ENCODE measurements around the gene NPIPB8.
"Not testable (repeated sequence)": the region's sequence is repeated elsewhere in the genome, so short reads cannot be mapped to it uniquely, and the experiment has no call there.

DNA sequence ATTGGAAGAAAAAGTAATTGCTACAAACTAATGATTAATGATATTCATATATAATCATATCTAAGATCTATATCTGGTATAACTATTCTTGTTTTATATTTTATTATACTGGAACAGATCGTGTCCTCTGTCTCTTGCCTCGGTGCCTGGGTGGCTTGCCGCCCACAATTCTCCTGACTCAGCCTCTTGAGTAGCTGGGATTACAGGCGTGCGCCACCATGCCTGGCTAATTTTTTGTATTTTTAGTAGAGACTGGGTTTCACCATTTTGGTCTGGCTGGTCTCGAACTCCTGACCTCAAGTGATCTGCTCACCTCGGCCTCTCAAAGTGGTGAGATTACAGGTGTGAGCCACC is 21.7 kb upstream of the NPIPB8 start:
- TF ChIP-seq, protein P1, sequence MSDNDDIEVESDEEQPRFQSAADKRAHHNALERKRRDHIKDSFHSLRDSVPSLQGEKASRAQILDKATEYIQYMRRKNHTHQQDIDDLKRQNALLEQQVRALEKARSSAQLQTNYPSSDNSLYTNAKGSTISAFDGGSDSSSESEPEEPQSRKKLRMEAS (IDR thresholded peaks at IDR 0.05) = not testable (repeated sequence)
- not testable (repeated sequence) for TF ChIP-seq SUZ12 (IDR thresholded peaks at IDR 0.05; ENCODE audit: low read depth, low read length); ELF1 (CRISPR knock-in tag; IDR thresholded peaks at IDR 0.05); BCL6 (CRISPR knock-in tag; IDR thresholded peaks at IDR 0.05); ESRRA (CRISPR knock-in tag; IDR thresholded peaks at IDR 0.05; ENCODE audit: low read depth); GLI4 (CRISPR knock-in tag; IDR thresholded peaks at IDR 0.05; ENCODE audit: borderline replicate concordance); ATF1 (CRISPR knock-in tag; IDR thresholded peaks at IDR 0.05); POLR2AphosphoS5 (IDR thresholded peaks at IDR 0.05; ENCODE audit: low read depth, low read length); SP1 (IDR thresholded peaks at IDR 0.05); SP1 (CRISPR knock-in tag; IDR thresholded peaks at IDR 0.05); NFYC (CRISPR knock-in tag; IDR thresholded peaks at IDR 0.05)
- TF ChIP-seq, protein P2, sequence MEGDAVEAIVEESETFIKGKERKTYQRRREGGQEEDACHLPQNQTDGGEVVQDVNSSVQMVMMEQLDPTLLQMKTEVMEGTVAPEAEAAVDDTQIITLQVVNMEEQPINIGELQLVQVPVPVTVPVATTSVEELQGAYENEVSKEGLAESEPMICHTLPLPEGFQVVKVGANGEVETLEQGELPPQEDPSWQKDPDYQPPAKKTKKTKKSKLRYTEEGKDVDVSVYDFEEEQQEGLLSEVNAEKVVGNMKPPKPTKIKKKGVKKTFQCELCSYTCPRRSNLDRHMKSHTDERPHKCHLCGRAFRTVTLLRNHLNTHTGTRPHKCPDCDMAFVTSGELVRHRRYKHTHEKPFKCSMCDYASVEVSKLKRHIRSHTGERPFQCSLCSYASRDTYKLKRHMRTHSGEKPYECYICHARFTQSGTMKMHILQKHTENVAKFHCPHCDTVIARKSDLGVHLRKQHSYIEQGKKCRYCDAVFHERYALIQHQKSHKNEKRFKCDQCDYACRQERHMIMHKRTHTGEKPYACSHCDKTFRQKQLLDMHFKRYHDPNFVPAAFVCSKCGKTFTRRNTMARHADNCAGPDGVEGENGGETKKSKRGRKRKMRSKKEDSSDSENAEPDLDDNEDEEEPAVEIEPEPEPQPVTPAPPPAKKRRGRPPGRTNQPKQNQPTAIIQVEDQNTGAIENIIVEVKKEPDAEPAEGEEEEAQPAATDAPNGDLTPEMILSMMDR (CRISPR knock-in tag; IDR thresholded peaks at IDR 0.05) = not testable (repeated sequence)

Data from HepG2 (cell line).